CD4-positive, alpha-beta T cell treated with Interleukin-15 for 1 hour (primary cell): ENCODE results near the gene FOXP1.

Experiments used
- DNase-seq: peaks from one replicate; pipeline ENCODE4 v3.0.0-alpha.2; 2020

The FOXP1 gene

GRCh38 chr3:71391361-71391760, 192.2 kb downstream of the FOXP1 start:
- DNase-seq: no peak

GRCh38 chr3:71389911-71390573, 193.5 kb downstream of the FOXP1 start:
- DNase-seq: peak; percentile 39

GRCh38 chr3:71389191-71389590, 194.3 kb downstream of the FOXP1 start:
- DNase-seq: no peak

- DNase-seq: no peak
Measured at GRCh38 chr3:71388535-71389120, 194.9 kb downstream of the FOXP1 start.

- DNase-seq: no peak
Measured at GRCh38 chr3:71387586-71387985, 195.9 kb downstream of the FOXP1 start.

- DNase-seq: no peak
Measured at GRCh38 chr3:71384837-71385716, 198.5 kb downstream of the FOXP1 start.

- DNase-seq: no peak
Measured at GRCh38 chr3:71384388-71384787, 199.1 kb downstream of the FOXP1 start.

- DNase-seq: no peak
Measured at GRCh38 chr3:71380096-71380495, 203.4 kb downstream of the FOXP1 start.

GRCh38 chr3:71378509-71378908, 205.0 kb downstream of the FOXP1 start:
- DNase-seq: no peak

GRCh38 chr3:71376911-71377310, 206.6 kb downstream of the FOXP1 start:
- no peak for DNase-seq

GRCh38 chr3:71376503-71376902, 207.0 kb downstream of the FOXP1 start:
- no peak for DNase-seq

GRCh38 chr3:71374582-71374981, 208.9 kb downstream of the FOXP1 start:
- no peak for DNase-seq

GRCh38 chr3:71372911-71373637, 210.5 kb downstream of the FOXP1 start:
- DNase-seq: peak; percentile 61

GRCh38 chr3:71372241-71372768, 211.2 kb downstream of the FOXP1 start:
- no peak for DNase-seq

- no peak for DNase-seq
Measured at GRCh38 chr3:71371282-71371681, 212.2 kb downstream of the FOXP1 start.

- no peak for DNase-seq
Measured at GRCh38 chr3:71370467-71370866, 213.1 kb downstream of the FOXP1 start.

- DNase-seq: no peak
Measured at GRCh38 chr3:71369701-71370391, 213.7 kb downstream of the FOXP1 start.

GRCh38 chr3:71366988-71367604, 216.4 kb downstream of the FOXP1 start:
- no peak for DNase-seq

- DNase-seq: no peak
Measured at GRCh38 chr3:71361334-71361890, 222.1 kb downstream of the FOXP1 start.

- no peak for DNase-seq
Measured at GRCh38 chr3:71360764-71361163, 222.8 kb downstream of the FOXP1 start.

- DNase-seq: no peak
Measured at GRCh38 chr3:71360180-71360579, 223.3 kb downstream of the FOXP1 start.

- DNase-seq: no peak
Measured at GRCh38 chr3:71358243-71358642, 225.3 kb downstream of the FOXP1 start.
